ENCODE data around the gene PTPRN2.
"Not testable (repeated sequence)": the region's sequence is repeated elsewhere in the genome, so short reads cannot be mapped to it uniquely, and the experiment has no call there.

PTPRN2 gene

DNA sequence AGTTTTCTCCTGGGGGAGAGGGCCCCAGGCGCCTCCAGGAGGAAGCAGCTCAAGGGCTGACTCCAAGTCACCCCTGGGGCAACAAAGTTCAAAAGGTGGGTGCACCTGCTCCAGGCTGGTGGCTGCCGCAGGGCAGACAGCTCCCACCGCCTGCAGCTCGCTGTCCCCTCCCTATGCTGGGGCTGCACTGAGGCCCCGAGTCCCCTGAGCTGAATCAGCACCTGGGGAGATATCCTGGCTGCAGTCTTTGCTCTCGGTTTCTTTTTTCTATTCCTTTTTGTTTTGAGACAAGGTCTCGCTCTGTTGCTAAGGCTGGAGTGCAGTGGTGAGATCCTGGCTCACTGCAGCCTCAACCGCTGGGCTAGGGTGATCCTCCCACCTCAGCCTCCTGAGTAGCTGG lies 1067.4 kb downstream of the PTPRN2 start:
- no peak for DNase-seq

DNA sequence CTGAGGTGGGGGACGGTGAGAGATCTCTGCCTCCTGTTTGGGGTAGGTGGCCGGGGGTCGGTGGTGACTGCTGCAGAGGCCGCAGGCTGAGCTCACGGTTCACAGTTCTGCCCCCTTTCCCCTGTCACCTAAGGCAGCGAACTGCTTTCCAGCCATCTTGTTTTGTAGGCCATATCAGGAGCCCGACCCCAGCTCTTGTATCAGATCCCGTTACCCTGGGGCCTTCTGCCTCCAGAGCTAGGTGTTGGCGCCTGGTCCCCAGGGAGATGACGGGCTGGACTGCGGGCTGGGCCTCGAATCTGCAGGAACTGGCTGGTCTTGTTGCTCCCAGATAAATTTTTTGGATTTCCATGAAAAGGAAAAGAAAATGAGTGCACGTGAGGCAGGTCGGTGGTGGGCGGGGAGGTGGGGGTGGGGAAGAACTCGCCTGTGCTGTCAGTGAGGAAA lies 1067.8 kb downstream of the PTPRN2 start:
- DNase-seq = no peak

DNA sequence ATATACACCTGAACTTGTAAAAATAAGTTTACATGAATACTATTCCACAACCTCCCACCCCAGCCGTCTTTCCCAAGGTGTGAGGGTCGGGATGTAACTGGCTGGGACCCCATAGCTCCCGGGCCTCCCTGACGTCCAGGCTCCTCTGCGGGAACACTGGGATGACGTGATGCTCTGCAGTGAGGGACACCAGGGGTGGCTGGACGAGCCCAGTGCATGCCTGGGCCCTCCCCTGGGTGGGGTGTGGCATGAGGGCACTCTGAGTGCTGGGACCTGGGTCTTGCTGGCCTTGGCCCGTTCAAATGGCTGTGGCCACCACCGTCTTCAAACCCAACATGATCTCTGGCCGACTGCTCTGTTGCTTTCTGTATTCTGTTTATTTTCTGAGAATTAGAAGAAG lies 1068.4 kb downstream of the PTPRN2 start:
- no peak for DNase-seq

DNA sequence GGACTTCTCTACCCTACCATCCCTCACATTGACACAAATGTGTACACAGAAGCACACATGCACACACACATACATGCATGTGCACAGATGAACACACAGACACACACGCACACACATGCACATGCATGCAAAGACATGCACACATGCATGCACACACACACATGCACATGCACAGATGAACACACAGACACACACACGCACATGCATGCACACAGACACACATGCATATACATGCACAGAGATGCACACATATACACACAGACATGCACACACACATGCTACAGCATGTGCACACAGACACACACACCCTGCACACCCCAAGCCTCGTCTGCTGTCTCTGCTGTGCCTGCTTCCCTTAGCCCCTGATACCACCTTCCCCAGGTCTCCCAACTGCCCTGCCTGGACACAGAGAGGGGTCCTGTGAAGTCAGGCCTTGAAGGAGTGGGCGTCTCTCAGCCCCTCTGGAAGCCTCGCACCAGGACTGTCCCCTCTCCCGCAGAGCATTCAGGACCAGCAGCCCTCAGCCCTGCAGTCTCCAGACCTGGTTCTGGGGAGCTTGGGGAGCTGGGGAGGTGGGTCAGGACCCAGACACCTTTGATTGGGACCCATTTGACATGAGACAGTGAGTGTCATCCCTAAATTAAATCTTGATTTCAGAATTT lies 1069.0 kb downstream of the PTPRN2 start:
- no peak for DNase-seq

DNA sequence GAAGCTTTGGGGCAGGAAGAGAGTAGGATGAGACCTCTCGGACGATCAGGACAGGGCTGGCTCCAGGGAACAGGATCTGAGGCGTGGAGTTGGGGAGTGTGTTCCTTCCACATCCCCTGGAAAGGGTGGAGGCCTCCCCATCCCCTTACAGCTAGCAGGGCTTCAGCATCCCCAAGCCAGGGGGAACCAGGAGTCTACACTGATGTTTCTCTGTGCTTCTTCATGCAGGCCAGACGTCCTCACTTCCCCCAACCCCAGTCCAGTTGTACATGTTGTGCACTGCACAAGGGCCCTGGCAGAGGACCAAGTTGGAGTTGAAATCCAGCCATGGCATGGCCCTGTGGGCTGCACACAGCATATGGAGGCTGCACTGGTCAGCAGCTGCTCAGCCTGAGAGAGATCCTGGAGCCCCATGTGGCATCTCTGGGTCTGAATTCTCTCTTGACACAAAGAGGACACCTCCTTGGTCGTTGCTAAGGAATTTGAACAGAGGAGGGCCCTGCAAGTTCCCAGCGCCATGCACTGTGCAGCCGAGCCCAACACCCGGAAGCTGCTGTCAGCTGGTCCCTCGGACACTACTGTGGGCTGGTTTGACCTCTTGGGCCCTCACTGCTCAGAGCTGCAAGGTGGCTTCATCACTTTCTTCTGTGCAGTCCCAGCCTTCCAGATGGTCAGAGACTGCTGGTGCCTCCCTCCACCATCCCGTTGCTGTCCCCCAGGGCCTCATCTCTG lies 1069.7 kb downstream of the PTPRN2 start:
- DNase-seq = no peak

DNA sequence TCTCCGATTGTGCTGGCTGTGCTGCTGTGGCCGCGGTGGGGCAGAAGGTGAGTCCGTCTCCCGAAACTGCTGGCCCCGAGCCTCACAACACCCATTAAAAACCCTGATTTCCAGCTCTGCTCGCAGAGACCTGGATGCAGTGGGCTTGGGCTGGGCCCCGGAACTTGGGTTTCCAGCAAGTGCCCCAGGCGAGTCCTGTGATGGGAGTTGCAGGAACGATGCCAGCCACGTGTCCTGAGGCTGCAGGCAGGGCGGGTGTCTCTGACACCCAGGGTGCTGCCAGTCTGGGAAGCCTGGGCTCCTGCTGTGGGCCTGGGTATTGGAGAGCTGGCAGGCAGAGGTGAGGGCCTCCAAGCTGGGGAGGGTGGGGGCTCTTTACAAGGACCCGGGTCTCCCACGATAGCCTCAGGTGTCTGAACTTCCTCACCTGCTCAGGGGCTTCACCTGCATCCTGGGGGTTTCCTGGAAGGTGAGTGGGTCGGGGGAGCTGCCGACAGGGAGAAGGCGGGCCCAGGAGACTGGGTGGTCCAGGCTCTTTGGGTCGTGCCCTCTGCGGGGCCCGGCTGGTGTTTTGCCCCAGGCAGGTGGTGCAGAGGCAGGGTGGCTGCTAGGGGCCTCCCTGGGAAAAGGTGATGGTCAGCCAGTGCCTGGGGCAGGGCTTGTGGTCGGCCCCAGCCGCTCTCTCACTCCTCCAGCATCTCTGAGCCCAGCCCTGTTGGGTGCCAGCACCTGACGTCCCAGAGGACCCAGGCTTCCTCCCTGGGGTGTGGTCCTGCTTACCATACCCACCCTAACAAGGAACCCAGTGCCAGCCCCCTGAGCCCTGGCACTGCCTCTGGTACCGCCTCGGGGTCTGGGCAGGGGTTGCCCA lies 1070.5 kb downstream of the PTPRN2 start:
- no peak for DNase-seq

DNA sequence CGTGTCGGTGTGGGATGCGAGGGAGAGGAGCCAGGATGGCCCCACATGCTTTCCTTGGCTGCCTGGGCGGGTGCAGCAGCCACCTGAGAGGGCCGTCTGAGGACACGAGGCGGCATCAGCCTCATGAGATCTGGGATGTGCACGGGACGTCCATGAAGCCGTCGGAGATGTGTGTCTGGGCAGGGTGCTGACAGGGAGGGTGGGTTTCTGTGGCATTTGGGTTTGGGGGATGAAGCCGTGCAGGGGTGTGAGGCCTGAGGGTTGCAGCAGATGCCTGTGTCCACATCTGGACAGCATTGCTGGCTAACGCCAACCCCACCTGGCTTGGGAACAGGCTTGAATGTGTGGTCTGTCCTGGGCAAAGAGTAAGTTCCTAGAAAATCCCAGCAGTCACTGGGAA lies 1071.3 kb downstream of the PTPRN2 start:
- DNase-seq = no peak

DNA sequence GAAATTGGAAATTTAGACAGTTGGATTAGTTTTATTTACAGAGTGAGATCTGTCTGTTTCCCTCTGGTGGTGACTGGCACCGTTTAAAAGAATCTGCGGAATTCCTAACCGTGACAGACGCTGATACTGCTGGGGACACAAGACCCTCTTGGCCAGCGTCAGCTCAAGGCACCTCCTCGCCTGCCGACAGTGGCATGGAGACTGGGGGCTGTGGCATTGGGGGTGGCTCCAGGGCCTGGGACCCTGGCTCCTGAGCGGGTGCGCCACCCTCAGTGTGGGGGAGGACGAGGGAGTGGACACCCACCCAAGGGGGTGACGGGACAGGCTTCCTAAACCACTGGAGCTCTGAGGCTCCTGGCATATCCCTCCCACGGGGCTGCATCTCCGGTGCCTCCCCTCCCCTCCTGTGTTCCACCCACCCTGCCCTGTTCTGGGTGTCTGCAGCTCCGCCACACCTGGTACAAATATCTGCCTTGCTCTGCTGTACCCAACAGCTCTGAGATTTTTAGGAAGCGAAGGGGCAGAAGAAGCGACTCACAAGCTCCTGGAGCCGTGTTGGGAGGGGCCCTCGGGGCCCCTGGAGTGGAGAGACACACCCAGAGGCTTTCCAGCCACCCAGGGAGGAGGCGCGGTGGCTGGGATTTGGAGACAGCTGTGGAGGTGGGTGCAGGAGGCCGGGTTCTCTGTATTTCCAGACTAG lies 1072.1 kb downstream of the PTPRN2 start:
- no peak for DNase-seq

DNA sequence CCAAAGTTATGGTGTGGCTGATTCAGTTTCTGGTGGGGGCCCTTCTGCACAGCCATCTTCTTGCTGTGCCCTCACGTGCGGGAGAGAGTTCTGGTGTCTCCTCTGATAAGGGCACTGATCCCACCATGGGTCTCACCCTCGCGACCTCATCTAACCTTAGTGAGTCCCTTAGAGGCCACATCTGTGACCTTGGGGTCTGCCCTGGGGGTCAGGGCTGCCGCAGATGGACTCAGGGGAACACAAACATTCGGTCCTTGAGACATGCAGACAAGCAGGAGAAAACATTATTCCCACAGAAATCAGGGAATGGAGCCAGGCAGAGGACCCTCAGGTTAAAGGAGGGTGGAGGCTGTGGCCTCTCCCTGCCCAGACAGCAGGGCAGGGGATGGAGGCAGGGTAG lies 1072.9 kb downstream of the PTPRN2 start:
- DNase-seq = no peak

DNA sequence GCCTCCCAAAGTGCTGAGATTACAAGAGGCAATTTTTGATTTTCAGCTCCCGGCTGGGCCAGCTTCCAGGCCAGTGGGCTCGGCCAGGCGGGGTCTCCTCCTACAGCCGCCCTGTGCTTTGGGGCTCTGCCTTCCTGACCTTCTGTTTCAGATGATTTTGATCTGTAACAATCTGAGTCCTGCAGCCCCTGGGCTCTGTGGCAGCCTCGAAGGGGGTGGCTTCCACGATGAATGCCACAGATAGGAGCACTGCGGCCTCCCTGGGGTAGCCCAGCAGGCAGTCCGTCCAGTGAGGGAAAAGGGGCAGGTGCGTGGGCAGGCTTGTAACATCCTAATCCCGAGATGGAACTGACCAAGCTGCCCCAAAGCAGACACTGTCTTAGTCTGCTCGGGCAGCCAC lies 1073.3 kb downstream of the PTPRN2 start:
- DNase-seq = no peak

DNA sequence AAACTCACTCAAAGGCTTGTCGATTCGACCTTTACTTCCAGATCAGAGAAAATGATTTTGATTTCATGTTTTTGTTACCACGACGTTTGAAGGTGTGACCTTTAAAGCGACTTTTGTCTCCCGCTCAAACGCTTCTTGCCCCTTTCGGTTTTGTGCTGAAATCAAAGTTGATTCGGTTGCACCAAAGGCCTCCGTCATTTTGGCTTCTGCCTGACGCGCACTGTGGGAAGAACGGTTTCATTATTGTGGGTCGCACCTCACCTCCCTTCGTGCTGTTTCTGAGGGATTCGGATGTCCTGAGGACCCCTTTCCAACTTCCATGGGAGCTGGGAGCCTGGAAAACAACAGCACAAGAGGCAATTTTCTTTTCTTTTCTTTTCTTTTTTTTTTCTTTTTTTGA lies 1073.9 kb downstream of the PTPRN2 start:
- no peak for DNase-seq

DNA sequence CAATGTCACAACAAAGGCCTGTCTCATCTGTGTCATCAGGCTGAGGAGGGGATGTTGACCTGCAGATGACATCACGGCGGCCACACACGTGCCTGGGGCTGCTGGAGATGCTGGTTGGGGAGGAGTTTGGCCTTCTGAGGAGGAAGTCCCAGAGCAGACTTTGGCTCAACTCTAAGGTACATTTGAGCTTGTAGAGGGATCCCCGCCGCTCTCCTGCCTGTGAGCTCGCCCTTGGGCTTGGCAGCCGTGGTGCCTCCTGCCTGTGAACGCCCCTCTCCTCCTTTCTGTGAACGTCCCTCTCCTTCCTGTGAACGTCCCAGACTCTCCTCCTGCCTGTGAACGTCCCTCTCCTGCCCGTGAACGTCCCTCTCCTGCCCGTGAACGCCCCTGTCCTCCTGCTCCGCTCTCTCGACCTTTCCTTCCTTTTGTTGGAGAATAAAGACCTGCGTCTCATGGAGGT lies 1074.4 kb downstream of the PTPRN2 start:
- DNase-seq = no peak

DNA sequence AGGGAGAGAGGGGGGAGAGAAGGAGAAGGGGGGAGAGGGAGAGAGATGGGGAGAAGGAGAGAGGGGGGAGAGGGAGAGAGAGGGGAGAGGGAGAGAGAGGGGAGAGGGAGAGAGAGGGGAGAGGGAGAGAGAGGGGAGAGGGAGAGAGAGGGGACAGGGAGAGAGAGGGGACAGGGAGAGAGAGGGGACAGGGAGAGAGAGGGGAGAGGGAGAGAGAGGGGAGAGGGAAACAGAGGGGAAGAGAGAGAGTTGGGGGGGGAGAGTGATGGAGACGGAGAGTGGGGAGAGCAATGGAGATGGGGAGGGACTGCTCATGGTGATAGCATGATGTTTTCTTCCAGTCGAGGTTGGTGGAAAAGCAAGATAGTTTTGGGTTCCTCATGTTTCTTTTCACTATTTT lies 1078.4 kb downstream of the PTPRN2 start:
- no peak for DNase-seq

DNA sequence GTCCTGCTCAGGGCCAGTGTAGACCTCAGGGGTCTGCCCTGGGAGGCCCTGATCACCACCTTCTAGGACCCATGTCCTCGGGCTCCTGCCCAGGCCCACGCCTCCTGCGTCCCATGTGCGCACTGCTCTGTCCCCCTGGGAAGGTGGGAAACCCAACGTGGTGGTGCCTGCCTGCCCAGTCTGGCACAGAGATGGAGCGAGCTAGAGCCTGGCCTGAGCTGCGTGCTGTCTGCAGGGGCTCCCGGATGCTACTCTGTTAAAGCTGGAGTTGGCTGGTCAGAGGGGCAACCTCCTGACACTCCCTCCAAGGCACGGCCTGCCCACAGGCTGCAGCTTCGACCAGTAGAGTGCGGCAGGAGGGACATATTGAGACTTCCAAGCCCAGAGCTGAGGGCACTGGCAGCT lies 1079.1 kb downstream of the PTPRN2 start:
- DNase-seq = no peak

DNA sequence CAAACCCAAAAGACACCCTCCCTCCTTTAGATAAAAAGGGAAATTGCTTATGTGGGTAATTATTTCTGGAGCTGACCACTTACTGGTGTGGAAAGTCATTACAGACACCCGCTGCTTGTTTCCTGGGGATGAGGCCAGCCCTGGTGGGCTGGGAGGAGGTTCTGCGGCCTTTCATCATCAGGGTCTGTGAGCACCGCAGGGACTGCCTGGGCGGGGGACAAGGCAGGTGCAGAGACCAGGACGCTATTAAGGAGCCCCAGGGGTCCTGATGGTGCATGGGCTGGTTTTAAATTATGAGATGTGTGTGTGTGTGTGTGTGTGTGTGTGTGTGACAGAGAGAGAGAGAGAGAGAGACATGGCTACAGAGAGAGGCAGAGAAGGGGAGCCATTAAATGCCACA lies 1079.6 kb downstream of the PTPRN2 start:
- DNase-seq = no peak

DNA sequence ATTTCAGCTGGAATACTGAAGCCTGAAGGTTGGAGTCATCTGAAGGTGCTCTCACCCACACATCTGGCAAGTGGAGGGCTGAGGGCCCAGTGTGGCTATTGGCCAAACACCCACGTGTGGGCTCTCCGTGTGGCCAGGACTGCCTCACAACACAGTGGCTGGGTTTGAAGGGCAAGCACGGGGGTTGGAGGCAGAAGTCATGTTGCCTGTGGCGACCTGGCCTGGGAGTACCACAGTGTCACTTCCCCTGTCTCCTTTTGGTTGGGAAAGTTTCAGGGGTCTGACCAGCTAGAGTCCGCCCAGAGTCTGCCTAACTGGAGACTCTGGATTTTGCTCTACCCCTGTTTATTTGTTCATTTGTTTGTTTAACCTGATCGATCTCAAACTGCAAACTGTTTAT lies 1081.4 kb downstream of the PTPRN2 start:
- DNase-seq = no peak

DNA sequence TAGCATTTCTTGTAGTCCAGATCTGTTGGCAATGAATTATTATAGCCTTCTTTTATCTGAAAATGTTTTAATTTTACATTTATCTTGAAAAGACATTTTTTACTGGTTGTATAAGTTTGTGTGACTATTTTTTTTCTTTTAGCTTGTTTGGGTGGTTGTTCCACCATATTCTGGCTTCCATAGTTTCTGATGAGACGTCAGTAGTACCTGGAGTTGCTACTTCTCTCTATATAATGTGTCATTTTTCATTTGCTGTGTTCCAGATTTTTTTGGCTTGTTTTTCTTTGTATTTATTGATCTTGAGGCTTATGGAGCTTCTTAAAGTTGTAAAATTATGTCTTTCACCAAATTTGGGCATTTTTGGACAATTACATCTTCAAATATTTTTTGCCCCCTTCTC lies 1082.0 kb downstream of the PTPRN2 start:
- DNase-seq = no peak

DNA sequence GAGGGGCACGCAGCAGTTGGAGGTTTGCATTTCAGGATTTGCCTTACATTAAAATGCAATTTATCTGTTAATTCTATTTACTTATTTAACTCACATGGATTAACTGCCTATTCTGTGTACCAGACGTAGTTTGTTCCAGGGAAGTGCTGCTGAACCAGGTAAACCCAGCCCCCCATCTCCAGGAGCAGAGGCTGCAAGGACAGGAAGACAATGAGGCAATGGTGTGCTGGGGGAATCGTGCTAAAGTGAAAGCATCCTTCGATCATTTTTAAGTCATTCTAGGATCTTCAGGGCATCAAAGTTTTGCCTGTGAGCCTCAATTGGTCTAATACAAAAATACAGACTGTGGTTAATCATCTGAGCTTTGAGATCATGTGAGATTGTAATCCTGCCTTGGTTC lies 1084.4 kb downstream of the PTPRN2 start:
- DNase-seq = no peak

DNA sequence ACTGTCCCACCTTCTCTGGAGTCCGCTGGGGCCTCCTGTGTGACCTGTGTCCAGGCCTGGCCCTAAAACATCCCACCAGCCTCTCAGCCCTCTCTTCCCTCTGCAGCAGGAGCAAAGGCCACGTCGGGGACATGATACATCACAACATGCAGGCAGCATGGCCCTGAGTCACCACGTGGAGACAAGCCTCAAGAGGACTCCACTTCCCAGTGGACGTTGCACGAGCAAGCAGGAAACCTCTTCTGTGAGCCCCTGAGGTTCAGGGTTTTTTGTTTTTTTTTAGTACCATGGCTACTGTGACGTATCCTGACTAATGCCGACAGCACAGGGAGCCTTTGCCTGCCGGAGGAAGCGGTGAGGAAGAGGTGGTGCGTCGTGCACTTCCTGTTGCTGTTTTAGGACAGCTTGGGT lies 1084.9 kb downstream of the PTPRN2 start:
- no peak for DNase-seq

DNA sequence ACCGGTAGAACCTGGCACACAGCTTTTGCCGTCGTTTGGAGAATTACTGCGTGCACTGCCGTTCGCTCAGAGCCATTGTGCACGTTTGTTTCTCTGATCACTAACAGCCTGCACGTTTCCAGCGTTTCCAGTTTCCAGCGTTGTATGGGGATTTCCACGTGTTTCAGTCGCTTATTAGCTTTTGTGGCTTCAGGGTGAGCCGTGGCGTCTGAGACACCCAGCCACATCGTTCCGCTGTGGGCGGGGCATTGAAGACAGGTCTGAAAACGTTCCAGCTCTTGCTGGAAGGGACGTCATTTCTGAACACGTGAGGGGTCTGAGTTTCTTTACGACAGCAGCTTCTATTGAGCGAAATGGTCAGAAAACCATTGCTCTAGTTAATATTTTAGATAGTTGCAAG lies 1086.0 kb downstream of the PTPRN2 start:
- DNase-seq = no peak

DNA sequence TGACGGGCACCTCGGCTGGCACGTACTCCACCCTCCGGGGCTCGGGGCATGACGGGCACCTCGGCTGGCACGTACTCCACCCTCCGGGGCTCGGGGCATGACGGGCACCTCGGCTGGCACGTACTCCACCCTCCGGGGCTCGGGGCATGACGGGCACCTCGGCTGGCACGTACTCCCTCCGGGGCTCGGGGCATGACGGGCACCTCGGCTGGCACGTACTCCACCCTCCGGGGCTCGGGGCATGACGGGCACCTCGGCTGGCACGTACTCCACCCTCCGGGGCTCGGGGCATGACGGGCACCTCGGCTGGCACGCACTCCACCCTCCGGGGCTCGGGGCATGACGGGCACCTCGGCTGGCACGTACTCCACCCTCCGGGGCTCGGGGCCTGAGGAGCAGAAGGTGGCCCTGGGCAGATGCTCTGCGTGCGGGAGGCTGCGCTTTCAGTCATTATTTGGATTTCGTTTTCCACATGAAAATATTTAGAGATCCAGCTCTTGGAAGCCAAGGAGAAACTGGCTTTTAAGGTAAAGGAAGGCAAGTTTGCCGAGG lies 1086.6 kb downstream of the PTPRN2 start:
- not testable (repeated sequence) for DNase-seq

DNA sequence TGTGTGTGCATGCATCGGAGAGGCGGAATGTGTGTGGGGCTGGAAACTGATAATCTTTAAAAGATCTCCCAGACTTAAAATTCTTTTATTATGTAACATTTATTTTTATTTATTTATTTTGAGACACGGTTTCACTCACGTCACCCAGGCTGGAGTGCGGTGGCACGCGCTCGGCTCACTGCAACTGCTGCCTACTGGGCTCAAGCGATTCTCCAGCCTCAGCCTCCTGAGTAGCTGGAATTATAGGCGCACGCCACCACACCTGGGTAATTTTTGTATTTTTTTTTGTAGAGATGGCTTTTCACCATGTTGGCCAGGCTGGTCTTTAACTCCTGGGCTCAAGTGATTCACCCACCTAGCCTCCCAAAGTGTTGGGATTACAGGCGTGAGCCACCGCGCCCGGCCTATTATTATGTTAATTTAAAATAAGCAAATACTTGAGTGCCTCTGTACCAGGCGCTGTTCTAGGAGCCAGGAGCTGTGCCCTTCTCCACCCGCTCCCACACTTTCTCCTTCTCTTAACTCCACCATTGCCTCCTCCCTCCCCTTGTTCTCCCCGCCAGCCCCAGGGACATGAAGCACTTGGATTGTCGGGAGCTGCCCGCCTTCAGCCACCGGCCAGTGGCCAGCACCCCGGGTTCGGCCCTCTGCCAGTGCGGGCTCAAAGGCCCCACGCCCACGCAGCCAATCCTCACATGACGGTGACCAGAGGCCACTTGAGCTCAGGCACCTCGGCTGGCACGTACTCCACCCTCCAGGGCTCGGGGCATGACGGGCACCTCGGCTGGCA lies 1087.3 kb downstream of the PTPRN2 start:
- DNase-seq = no peak
